KOPT-K1 (cell line): ENCODE measurements around the gene DOHH.
A peak's percentile ranks its signal among the peaks of the same experiment; 100 is the strongest.

Experiments used
- H3K27ac ChIP-seq: fragments of 200-600 bp; sonication (generic); 2 replicates; pipeline ENCODE4 v1.5.1; 2016; ENCODE audit warnings: antibody characterized with exemption, mild to moderate bottlenecking, low read depth, low read length; ENCODE audit not compliant: poor library complexity, severe bottlenecking
- H3K36me3 ChIP-seq: fragments of 200-600 bp; sonication (generic); 2 replicates; pipeline ENCODE4 v1.5.1; 2017; ENCODE audit warnings: antibody characterized with exemption, mild to moderate bottlenecking, low read length, moderate library complexity; ENCODE audit not compliant: insufficient read depth
- H3K9me3 ChIP-seq: fragments of 200-600 bp; sonication (generic); 2 replicates; pipeline ENCODE4 v1.5.1; 2017; ENCODE audit warnings: antibody characterized with exemption, low read length, mild to moderate bottlenecking; ENCODE audit not compliant: insufficient read depth, poor library complexity, severe bottlenecking

Gene DOHH

GRCh38 chr19:3505598-3506383 is 5.3 kb upstream of the DOHH start, which contains the start of gene FZR1:
TSS of gene FZR1 (plus strand) at chr19:3506311. CDS start at chr19:3522990, 16,679 bp downstream.
- Histone ChIP-seq H3K27ac (peak within 1 kb of the TSS; percentile 83), H3K9me3 (no peaks in the 10 kb centered on the region), H3K36me3 (peaks cover 34% of the 10 kb centered on the region)

- Histone ChIP-seq H3K36me3 (peaks cover 23% of the 10 kb centered on the region), H3K9me3 (no peaks in the 10 kb centered on the region), H3K27ac (peak overlapping the region; percentile 83)
Measured at GRCh38 chr19:3504735-3505134, 4.3 kb upstream of the DOHH start.

GRCh38 chr19:3503036-3503572 is 2.6 kb upstream of the DOHH start:
- H3K27ac ChIP-seq = no peak overlapping the region
- peaks cover 7% of the 10 kb centered on the region for H3K36me3 ChIP-seq
- no peaks in the 10 kb centered on the region for H3K9me3 ChIP-seq

GRCh38 chr19:3501780-3502179 is 1.3 kb upstream of the DOHH start:
- H3K27ac ChIP-seq = no peak overlapping the region
- H3K9me3 ChIP-seq = no peaks in the 10 kb centered on the region

GRCh38 chr19:3499738-3500428 is 591 bp downstream of the DOHH start:
- peak overlapping the region; percentile 96 for H3K27ac ChIP-seq
- no peaks in the 10 kb centered on the region for H3K9me3 ChIP-seq

More at GRCh38 chr19:3501780-3502179, 1.3 kb upstream of the DOHH start:
- H3K36me3 ChIP-seq = no peaks in the 10 kb centered on the region; the same call in 1 of the 2 replicates

GRCh38 chr19:3497757-3498520 is 2.5 kb downstream of the DOHH start:
- Histone ChIP-seq H3K36me3 (peaks cover 17% of the 10 kb centered on the region), H3K27ac (no peak overlapping the region), H3K9me3 (no peaks in the 10 kb centered on the region)

More at GRCh38 chr19:3499738-3500428, 591 bp downstream of the DOHH start:
- H3K36me3 ChIP-seq = peaks cover 15% of the 10 kb centered on the region

GRCh38 chr19:3496392-3497273 is 3.8 kb downstream of the DOHH start:
- H3K36me3 ChIP-seq = peaks cover 30% of the 10 kb centered on the region
- no peak overlapping the region for H3K27ac ChIP-seq
- no peaks in the 10 kb centered on the region for H3K9me3 ChIP-seq

- Histone ChIP-seq H3K36me3 (peaks cover 46% of the 10 kb centered on the region), H3K9me3 (no peaks in the 10 kb centered on the region), H3K27ac (peak overlapping the region; percentile 96)
Measured at GRCh38 chr19:3494559-3494958, 5.9 kb downstream of the DOHH start.

- Histone ChIP-seq H3K27ac (peak overlapping the region; percentile 96), H3K9me3 (no peaks in the 10 kb centered on the region), H3K36me3 (peaks cover 46% of the 10 kb centered on the region)
Measured at GRCh38 chr19:3494051-3494450, 6.4 kb downstream of the DOHH start.

GRCh38 chr19:3493651-3494050 is 6.8 kb downstream of the DOHH start:
- H3K27ac ChIP-seq = peak overlapping the region; percentile 96
- H3K36me3 ChIP-seq = peaks cover 50% of the 10 kb centered on the region

GRCh38 chr19:3492919-3493318 is 7.6 kb downstream of the DOHH start:
- H3K36me3 ChIP-seq = peaks cover 57% of the 10 kb centered on the region
- no peaks in the 10 kb centered on the region for H3K9me3 ChIP-seq
- peak overlapping the region; percentile 96 for H3K27ac ChIP-seq

More at GRCh38 chr19:3493651-3494050, 6.8 kb downstream of the DOHH start:
- no peaks in the 10 kb centered on the region for H3K9me3 ChIP-seq

GRCh38 chr19:3492131-3492839 is 8.2 kb downstream of the DOHH start:
- Histone ChIP-seq H3K9me3 (no peaks in the 10 kb centered on the region), H3K27ac (peak overlapping the region; percentile 96), H3K36me3 (peaks cover 58% of the 10 kb centered on the region)

GRCh38 chr19:3491396-3492119 is 8.9 kb downstream of the DOHH start:
- Histone ChIP-seq H3K36me3 (peaks cover 58% of the 10 kb centered on the region), H3K27ac (no peak overlapping the region), H3K9me3 (no peaks in the 10 kb centered on the region)
